HTERT RPE-1 (cell line): ENCODE data around the gene PAK3.

Experiments used
- in situ Hi-C: fragments of 300-500 bp; cut with MboI; formaldehyde crosslinking; loops from 4 replicates; pipeline ENCODE4 v1.14.3; 2020; ENCODE audit warnings: low sequenced_read_pairs

Gene PAK3

DNA sequence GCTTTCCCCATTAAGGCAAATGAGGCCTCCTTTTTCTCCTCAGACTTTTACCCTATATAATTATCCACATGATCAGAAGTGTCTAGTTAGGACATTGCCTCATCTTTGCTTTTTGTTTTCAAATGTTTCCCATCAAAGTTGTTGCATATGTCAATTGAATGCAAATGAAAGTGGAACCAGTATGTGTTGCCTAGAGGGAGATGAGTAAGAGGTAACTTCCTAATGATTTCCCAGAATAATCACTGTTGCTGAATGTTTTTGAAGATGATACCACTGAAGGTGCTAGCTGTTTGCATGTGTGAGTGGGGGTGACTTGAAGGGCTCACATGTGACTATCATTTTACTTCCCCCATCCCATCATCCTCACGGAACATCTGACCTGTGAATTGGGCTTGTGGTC, 33.9 kb downstream of the PAK3 start:
- in situ Hi-C loops = no loop called here

DNA sequence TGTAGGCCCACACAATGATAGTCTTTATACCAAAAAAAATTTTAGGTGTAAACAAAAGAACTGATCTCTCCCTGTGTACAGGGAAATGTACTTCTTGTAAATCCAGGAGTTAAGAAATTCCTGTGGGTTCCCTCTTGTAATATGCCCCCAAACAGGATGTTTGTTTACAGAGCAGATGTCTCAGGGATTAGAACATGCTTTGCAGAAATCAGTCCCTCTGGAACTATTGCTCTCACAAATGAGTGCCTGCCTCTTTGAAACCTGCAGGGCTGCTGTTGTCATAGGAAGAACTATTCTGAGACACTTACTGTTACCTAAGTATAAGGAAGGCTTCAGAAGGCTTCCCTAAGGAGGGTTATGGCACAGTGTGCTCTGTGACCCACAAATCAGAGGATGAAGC, 35.6 kb downstream of the PAK3 start:
- in situ Hi-C loops = no loop called here

DNA sequence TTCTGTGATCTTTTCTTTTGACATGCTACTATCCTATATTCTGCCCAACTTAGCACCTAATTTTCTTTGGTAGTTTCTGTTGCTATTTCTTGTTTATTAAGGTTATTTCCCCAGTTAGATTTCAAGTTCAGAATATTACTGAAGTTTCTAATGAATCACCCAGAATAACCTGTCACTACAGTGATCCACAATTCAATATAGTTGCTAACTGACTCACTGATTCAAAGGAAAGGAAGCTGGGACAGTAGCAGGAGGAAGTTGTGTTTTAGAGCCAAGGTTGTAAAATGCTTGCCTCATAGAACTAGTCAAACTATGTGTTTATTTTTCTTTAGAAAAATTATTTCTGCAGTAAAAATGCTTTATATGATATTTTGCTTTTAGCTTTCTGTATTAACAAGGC, 37.4 kb downstream of the PAK3 start:
- in situ Hi-C loops = no loop called here

DNA sequence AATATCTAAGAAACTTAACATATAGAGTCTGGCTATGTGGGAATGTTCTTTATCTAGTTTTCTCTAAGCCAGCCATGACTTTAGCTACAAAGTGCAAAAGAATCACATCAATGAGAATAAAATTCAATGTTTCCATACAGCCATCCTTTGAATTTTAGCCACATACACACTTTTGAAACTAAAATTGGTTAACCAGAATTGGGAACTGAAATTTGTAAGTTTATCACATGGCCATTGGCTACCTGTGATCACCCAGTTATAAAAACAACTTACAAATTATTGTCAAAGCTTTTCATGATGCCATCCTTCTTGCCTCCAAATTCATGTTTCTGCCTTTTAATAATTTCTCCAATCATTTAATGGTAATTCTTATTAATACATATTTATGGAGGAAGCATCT, 49.9 kb downstream of the PAK3 start:
- in situ Hi-C loops = no loop called here

DNA sequence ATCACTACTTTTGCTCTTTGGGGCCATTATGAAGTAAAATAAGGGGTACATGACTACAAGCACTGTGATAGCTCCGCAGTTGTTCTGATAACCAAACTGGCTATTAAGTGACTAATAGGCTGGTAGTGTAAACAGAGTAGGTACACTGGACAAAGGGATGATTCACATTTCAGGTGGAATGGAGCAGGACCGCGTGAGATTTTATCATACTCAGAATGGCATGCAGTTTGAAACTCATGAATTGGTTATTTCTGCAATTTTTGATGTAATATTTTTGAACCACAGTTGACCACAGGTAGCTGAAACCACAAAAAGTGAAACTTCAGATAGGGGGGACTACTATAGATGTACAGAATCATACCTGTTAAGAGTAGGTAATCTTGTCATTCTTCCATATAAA, 55.8 kb downstream of the PAK3 start:
- in situ Hi-C loops = no loop called here

DNA sequence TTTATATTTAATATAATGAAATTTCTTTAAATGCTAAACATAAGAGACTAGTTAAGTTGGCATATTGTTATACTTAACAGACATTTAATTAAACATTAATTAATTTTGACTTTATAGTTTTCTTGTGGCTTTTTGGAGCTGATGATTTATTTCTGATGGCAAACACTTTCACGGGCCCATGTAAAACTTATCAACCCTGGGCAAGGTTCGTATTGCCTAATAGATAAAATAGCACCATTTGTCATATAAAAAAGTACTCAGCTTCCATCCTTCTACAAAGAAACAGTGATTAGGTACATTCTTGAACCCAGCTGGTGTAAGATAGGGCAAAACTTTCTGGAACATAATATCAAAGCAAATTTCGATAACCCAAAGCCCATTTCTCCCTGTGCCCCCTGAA, 63.2 kb downstream of the PAK3 start:
- in situ Hi-C loops = no loop called here

DNA sequence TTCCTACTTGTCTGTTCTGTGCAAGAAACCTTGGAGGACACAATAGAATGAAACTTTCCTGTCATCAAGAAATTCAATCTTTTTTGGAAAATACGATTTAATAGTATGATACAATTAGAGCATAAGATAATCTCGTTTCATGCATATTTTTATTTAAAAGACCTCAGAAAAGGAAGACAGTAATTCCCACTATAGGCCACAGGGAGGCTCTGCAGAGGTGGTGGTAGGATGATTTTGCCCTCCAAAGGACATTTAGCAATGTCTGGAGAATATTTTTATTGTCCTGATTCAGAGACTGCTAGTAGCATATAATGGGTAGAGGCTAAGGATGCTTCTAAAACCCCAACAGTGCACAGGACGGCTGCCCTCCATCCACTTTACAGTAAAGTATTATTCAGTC, 68.7 kb downstream of the PAK3 start:
- in situ Hi-C loops = no loop called here

DNA sequence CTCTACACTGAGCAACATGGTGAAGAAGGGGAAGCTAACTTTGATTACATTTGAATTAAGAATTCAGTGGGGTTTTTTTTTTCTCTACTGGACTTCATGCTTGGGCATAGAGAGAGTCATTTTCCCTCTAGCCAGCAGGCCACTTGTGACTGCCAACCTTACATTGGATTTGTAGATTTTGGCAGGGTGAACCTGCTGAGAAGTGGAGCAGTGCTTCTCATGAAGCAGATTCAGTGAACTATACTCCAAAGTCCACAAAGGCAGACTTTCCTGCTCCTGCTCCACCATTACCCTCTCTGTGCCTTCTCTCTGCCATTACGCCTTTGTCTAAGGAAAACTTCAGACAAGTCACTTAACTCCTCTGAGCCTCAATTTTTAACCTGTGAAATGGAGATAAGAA, 69.9 kb downstream of the PAK3 start:
- in situ Hi-C loops = no loop called here

DNA sequence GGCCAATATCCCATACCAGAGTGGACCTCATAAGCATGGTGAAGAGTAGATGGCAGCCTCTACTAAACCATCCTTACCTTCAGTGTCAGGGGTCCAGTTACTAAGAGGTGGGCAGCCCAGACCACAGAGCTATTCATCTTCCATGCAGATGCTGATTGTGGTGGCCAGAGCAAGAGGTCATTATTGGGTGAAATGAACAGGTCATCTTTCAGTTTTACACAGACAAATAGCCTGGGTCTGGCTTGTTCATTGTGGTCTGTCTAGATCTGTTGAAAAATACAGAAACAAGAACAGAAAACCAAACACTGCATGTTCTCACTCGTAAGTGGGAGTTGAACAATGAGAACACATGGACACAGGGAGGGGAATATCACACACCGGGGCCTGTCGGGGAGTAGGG, 71.3 kb downstream of the PAK3 start:
- in situ Hi-C loops = no loop called here

DNA sequence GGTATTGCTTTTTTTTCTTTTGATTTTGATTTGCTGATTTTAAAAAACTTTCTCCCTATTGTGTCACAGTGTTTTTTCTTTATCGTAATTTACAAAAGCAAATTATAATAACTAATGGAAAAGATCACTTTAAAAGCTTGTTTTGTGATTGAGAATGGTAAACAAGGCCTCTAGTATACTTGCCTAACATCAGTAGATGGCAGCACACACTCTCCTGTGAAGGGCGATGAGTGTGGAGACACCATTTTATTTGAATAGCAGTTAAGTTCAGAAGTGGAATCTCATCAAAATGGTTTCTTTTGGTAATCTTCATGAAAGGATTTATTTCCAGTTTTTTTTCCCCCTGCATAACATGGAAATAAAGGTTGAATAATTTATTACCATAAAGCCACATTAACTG, 72.3 kb downstream of the PAK3 start:
- in situ Hi-C loops = no loop called here

DNA sequence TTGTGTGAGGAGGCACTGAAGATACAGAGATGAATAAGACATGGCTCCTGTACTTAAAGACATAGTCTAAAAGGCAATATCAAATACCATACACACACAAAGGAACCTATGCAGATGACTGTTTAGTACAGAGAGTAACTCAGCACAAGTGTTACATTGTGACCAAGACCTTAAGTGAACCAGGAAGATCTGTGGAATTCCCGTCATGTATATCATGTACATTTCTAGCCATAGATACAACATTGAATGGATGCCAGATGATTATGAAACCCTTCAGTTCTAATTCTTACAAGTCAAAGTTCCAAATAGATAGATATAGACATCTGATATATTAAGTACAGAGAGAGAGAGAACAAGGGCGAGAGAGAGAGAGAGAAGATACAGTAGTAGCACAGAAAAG, 73.2 kb downstream of the PAK3 start:
- in situ Hi-C loops = no loop called here

DNA sequence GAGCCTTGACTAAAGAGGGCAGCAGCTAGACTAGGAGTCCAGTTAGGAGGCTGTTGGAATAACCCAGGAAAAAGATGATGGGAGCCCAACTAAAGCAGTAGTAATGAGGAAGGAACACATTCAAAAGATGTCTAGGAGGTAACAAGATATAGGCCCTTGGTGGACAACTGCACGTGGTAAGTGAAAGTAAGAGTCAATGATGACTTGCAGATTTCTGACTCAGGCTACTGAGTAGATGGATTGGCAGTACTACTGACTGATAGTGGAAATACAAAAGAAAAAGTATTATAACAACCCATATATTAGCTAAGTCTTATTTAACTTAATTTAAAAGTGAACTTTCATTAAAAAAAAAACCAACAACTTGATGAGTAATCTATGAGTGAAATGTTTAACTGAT, 74.0 kb downstream of the PAK3 start:
- in situ Hi-C loops = no loop called here

DNA sequence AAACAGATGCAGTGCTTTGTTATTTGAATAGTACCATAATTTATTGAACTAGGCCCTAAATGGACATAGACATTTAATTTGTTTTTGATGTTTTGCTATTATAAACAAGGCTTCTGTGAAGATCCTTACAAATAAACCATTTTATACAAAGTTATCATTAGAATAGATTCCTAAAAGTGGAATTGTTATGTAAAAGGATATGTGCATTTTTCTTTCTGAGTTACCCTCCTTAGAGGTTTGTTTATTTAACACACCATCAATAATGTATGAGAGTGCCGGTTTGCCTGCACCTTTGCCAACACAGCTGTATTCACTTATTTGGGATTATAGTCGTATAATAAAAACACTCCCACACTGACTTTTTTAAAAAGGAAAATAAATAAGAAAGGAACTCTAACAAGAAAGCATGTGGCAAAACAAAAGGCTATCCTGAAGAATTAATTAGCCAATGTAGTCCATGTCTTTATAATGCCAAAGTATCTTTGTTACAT, 84.8 kb downstream of the PAK3 start:
- in situ Hi-C loops = no loop called here

DNA sequence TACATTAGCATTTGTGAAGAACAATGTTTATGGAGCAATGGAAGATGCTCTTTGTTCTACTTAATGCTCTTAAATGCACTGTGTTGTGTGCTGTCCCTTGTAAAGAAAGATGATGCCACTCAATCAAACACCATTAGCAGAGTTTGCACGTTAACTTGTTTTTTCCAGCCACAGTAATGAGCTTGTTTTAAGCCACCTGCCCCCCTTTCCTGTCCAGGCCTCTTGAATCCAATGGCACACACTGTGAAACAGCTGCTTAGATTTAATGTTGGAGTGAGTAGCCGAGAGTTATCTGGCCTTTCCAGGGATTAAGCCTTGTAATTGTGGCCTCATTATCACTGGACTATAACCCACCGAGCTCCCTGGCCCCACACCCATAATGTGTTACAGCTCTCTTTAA, 86.0 kb downstream of the PAK3 start:
- in situ Hi-C loops = no loop called here

DNA sequence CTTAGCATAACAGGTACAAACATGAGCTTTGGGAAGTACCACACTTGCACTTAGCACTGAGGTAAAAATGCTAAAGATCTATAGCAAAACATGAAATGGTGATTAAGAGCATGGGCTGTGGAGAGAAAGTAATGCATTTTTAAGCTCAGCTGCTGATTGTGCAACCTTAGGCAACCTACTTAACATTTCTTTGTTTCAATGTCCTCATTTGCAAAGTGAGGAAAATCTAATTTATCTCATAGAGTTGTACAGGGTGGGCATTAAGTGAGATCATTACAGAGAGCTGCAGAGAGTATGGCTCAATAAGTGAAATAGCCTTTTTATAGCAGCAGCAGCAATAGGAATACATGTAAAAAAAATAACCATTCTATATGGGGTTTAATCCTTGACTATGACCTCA, 87.0 kb downstream of the PAK3 start:
- in situ Hi-C loops = no loop called here

DNA sequence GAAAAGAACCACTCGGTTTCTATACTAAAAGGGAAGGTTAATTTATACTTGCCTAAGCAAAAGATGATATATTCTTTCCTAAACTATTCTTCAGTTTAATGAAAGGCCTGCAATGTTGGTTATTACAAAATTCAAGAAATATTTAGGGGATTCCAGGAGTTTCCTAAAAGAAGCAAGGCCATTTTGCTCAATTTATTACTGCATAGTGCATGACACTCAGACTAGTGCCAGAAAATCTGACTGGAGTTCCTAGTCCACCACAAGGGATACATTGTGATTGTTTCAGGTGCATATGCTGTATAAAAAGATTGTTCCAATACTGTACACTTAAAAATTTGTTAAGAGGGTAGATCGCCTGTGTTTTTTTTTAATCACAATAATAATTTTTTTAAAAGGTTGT, 95.6 kb downstream of the PAK3 start:
- in situ Hi-C loops = no loop called here

DNA sequence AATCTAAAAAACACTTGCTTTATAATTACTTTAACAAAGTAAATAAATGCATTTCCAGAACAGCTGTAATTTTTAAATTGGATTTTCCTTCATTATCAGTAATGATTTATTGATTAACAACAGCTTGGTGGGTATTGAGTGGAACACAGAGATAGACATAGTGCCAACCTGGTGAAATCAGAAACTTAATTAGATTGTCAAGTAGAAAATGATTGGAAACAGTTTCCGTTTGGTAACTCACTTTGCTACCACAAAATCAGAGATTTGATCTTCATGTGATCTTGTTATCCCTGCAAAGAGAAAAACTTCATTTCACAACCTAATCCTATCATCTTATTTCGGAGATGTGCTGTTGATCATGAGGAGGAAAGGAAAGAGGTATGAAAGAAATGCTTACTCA, 103.5 kb downstream of the PAK3 start:
- in situ Hi-C loops = no loop called here

DNA sequence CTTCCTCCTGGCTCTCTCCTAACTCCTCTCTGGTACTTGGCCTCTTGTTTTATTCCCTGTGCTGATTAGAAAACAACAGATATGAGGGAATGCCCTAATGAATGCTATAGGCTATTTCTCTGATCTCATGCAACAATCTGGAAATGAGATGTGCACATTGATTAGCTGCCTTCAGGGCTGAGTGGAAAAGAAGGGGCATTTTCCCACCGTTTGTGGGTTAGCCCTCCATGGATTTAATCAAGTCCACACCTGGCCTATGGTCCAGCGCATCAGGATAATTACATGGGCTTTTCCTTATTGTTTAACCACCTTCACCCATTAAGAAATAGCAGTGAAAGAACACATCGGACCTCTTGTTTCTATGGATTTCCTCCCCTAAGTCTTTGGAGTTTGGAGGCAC, 104.3 kb downstream of the PAK3 start:
- in situ Hi-C loops = no loop called here

DNA sequence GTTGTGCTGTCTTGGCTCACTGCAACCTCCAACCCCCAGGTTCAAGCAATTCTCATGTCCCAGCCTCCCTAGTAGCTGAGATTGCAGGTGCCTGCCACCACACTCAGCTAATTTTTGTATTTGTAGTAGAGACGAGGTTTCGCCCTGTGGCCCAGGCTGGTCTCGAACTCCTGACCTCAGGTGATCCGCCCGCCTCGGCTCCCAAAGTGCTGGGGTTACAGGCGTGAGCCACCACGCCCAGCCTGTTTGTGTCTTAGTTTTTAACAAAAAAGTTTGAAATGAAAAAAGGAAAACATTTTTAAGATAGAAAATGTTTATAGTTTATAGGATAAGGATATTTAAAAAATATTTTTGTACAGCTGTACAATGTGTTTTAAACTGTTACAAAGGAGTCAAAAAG, 111.9 kb downstream of the PAK3 start:
- in situ Hi-C loops = no loop called here

DNA sequence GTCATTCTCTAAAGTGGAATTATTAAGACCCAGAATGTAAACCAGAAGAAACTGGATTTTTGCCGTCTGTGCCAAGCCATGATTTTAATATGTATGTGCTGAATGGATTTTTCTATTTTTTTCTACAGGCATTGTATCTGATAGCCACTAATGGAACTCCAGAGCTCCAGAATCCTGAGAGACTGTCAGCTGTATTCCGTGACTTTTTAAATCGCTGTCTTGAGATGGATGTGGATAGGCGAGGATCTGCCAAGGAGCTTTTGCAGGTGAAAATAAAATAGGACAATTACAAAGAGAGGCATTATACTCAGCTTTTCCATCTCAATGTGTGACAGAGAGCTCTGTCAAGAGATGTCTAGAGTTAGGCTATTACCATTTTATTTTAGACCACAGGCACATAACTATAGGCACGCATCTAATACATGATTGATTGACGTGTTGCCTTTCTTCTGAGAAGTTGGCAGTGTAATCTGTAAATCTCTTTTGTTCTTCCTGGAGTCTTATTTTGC, 120.4 kb downstream of the PAK3 start:
- in situ Hi-C loops = no loop called here

DNA sequence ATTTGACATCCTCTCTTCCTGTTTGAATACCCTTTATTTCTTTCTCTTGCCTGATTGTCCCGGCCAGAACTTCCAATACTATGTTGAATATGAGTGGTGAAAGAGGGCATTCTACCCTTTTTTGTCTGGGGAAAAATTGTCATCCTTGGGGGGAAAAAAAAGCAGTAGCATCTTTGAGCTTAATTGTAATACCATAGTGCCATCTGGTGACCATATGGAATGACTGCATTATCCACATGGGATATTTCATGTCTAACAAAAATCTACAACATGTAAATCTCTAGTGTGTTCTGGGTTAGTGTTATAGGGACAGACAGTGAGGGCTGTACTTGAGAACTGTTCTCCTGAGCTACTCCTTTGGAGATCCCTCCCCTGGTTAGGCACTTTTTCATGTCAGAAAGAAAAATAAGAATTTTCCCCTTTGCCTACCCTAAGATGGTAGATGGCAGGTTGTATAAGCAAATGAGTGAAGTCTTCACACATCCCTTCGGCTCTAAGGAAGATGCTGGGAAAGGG, 148.3 kb downstream of the PAK3 start:
- in situ Hi-C loops = no loop called here

DNA sequence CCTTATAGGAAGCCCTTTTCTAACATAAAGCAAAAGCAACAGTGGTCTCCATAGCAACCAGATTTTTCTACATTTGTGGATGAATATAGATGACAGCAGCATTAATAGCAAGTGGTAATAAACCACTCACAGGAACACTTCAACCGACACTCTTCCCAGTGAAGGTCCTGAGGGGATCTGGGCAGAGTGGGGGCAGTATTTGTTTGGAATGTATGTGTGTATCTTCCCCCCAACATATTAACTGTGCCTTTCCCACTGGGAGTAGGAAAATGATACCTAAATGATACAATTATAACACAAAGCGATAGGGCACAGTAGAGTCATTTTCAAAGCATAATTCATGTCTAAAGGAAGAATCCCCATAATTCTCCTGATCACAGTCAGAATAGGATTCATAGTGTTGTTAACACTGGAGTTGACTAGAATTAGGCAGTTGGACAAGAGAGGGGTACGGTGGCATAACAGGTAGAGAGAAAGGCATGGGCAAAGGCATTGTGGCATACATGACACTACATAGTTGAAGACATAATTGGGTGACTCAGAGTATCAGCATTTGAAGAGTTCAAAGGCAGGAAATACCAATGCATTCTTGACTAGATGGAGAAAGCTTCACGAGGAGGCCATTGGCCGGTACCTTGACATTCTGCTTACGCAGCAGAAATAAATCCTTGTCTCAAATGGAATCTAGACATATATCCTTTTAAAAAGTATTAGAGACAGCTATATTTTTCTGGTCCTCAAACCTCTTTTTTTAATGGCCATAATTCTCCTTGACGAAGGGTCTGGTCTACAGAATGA, 159.1 kb downstream of the PAK3 start:
- in situ Hi-C loops = no loop called here

DNA sequence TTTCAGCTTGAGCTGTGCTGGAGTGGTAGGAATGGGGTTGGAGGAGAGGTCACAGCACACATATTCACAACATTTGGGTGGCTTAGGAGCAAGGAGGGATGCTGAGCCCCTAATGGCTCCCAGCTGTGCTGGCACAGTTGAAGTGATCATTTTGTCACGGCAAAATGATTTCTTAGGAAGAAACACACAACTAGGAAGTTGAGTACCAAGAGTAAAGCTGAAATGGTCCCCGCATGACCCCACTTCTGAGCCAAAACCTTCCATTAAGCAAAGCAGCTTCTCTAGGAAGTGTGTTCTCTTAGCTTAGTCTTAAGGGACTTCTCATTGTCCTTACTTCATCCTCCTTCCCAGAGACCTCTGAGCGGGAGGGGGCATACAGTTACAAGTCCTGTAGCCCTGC, 161.7 kb downstream of the PAK3 start:
- in situ Hi-C loops = no loop called here
